SK-N-SH treated with all-trans-retinoic acid at 6 μM for 48 hours (cell line): ENCODE data around the gene PRR35.

Source experiments
- ATAC-seq: fragments of 200-7000 bp; cut with Tn5 transposase; 3 replicates; pipeline ENCODE4 v1.9.1; 2020; ENCODE audit warnings: mild to moderate bottlenecking, moderate library complexity
- ARNTL ChIP-seq: fragments of 450-650 bp; formaldehyde crosslinking; IDR thresholded peaks from 2 replicates; pipeline ENCODE4 v1.5.0; 2020; ENCODE audit warnings: low read depth, mild to moderate bottlenecking, moderate library complexity, borderline replicate concordance
- CSDC2 ChIP-seq: fragments of 250-450 bp; sonication (Bioruptor Pico); IDR thresholded peaks from 2 replicates; pipeline ENCODE4 v1.5.0; 2020; ENCODE audit warnings: mild to moderate bottlenecking, moderate library complexity
- ESRRG ChIP-seq: fragments of 250-450 bp; sonication (Bioruptor Pico); IDR thresholded peaks from 2 replicates; pipeline ENCODE4 v1.6.1; 2021; ENCODE audit warnings: mild to moderate bottlenecking
- GLIS3 ChIP-seq: fragments of 250-450 bp; sonication (Bioruptor Pico); IDR thresholded peaks from 2 replicates; pipeline ENCODE4 v1.5.0; 2020; ENCODE audit warnings: mild to moderate bottlenecking, moderate library complexity
- ISL1 ChIP-seq: fragments of 250-450 bp; sonication (Bioruptor Pico); IDR thresholded peaks from 2 replicates; pipeline ENCODE4 v2.1.2; 2022; ENCODE audit warnings: mild to moderate bottlenecking, moderate library complexity
- OSR1 ChIP-seq: fragments of 250-450 bp; sonication (Bioruptor Pico); IDR thresholded peaks from 2 replicates; pipeline ENCODE4 v1.8.0; 2022; ENCODE audit warnings: moderate library complexity, mild to moderate bottlenecking, inconsistent platforms
- PPARA ChIP-seq: fragments of 250-450 bp; sonication (Bioruptor Pico); IDR thresholded peaks from 2 replicates; pipeline ENCODE4 v1.5.0; 2020; ENCODE audit warnings: mild to moderate bottlenecking, borderline replicate concordance
- RARB ChIP-seq: fragments of 250-450 bp; sonication (Bioruptor Pico); IDR thresholded peaks from 2 replicates; pipeline ENCODE4 v1.8.0; 2021; ENCODE audit warnings: mild to moderate bottlenecking, moderate library complexity
- SNAI2 ChIP-seq: fragments of 250-450 bp; sonication (Bioruptor Pico); IDR thresholded peaks from 2 replicates; pipeline ENCODE4 v1.5.0; 2020; ENCODE audit warnings: mild to moderate bottlenecking, moderate library complexity
- TCF4 ChIP-seq: fragments of 250-450 bp; sonication (Bioruptor Pico); IDR thresholded peaks from 2 replicates; pipeline ENCODE4 v1.8.0; 2021; ENCODE audit warnings: mild to moderate bottlenecking, moderate library complexity, borderline replicate concordance
- TOX ChIP-seq: fragments of 250-450 bp; sonication (Bioruptor Pico); IDR thresholded peaks from 2 replicates; pipeline ENCODE4 v1.8.0; 2021; ENCODE audit warnings: mild to moderate bottlenecking, moderate library complexity, borderline replicate concordance
- ZFP3 ChIP-seq: fragments of 250-450 bp; sonication (Bioruptor Pico); IDR thresholded peaks from 2 replicates; pipeline ENCODE4 v1.5.0; 2020; ENCODE audit warnings: mild to moderate bottlenecking, moderate library complexity
- ZFP30 ChIP-seq: fragments of 450-650 bp; formaldehyde crosslinking; IDR thresholded peaks from 2 replicates; pipeline ENCODE4 v1.5.0; 2022; ENCODE audit warnings: mild to moderate bottlenecking, moderate library complexity
- ZNF565 ChIP-seq: fragments of 450-650 bp; formaldehyde crosslinking; conservative IDR thresholded peaks from 2 replicates; pipeline ENCODE4 v1.5.0; 2020; ENCODE audit warnings: low read depth, mild to moderate bottlenecking, moderate library complexity
- ZNF70 ChIP-seq: fragments of 450-650 bp; formaldehyde crosslinking; IDR thresholded peaks from 2 replicates; pipeline ENCODE4 v1.5.0; 2020; ENCODE audit warnings: mild to moderate bottlenecking, moderate library complexity
- ZNF8 ChIP-seq: fragments of 450-650 bp; formaldehyde crosslinking; IDR thresholded peaks from 2 replicates; pipeline ENCODE4 v1.5.0; 2020; ENCODE audit warnings: mild to moderate bottlenecking, moderate library complexity
- TF ChIP-seq, protein P1 (sequence below): fragments of 250-450 bp; sonication (Bioruptor Pico); IDR thresholded peaks from 2 replicates; pipeline ENCODE4 v1.8.0; 2021; ENCODE audit warnings: low read depth, mild to moderate bottlenecking, moderate library complexity, borderline replicate concordance
- TF ChIP-seq, protein P2 (sequence below): fragments of 250-450 bp; sonication (Bioruptor Pico); IDR thresholded peaks from 2 replicates; pipeline ENCODE4 v1.5.1; 2020; ENCODE audit warnings: low read depth, mild to moderate bottlenecking, moderate library complexity
- TF ChIP-seq, protein P3 (sequence below): fragments of 250-450 bp; sonication (Bioruptor Pico); IDR thresholded peaks from 2 replicates; pipeline ENCODE4 v1.5.1; 2021; ENCODE audit warnings: mild to moderate bottlenecking, moderate library complexity
- TF ChIP-seq, protein P4 (sequence below): fragments of 250-450 bp; sonication (Bioruptor Pico); IDR thresholded peaks from 2 replicates; pipeline ENCODE4 v1.5.0; 2020; ENCODE audit warnings: mild to moderate bottlenecking, moderate library complexity
- TF ChIP-seq, protein P5 (sequence below): fragments of 250-450 bp; sonication (Bioruptor Pico); IDR thresholded peaks from 2 replicates; pipeline ENCODE4 v1.8.0; 2020; ENCODE audit warnings: mild to moderate bottlenecking, moderate library complexity, borderline replicate concordance

The PRR35 gene

DNA sequence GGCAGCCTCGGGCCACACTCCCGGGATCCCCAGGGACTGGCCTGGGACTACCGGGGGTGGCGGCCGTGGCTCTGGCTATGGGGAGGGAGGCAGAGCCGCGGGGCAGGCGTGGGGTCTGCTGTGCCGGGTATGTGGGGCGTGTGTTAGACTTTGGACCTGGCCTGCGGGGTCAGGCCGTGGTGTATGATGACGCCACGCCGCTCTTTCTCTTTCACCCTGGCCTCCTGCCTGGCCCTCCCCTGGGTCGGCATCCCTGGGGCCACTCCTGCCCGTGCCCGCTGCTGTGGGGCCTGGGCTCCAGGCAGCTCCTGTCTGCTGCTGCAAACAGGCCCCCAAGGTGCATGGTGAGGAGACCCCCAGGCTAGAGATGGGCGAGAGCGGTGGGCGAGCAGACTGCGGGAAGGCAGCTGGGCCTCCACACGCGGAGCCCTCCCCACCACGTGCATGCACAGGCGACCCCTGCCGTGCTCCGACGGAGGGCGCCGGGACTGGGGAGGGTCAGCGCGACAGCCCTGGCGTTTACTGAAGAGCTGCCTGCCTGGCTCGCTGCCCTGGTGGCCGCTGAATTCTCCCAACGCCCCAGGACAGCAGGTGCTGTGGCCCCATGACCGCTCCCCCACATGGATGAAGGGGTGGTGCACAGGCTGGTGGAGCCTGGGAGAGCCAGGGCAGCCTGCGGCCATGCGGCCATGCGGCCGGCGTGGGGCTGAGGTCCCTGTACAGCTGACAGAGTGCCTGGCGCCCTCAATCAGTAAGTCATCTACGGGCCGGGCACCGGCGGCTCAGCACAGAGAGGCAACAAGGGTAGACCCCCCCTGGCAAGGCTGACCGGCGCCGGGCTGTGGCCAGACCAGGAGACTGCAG lies 16.7 kb upstream of the PRR35 start:
- no peak for TF ChIP-seq ZFP3 (CRISPR knock-in tag)
- no peak for TF ChIP-seq ESRRG (CRISPR knock-in tag)
- TF ChIP-seq, protein P1, sequence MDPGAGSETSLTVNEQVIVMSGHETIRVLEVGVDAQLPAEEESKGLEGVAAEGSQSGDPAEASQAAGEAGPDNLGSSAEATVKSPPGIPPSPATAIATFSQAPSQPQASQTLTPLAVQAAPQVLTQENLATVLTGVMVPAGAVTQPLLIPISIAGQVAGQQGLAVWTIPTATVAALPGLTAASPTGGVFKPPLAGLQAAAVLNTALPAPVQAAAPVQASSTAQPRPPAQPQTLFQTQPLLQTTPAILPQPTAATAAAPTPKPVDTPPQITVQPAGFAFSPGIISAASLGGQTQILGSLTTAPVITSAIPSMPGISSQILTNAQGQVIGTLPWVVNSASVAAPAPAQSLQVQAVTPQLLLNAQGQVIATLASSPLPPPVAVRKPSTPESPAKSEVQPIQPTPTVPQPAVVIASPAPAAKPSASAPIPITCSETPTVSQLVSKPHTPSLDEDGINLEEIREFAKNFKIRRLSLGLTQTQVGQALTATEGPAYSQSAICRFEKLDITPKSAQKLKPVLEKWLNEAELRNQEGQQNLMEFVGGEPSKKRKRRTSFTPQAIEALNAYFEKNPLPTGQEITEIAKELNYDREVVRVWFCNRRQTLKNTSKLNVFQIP (CRISPR knock-in tag): no peak
- TF ChIP-seq RARB (CRISPR knock-in tag): no peak
- TF ChIP-seq ISL1 (CRISPR knock-in tag): no peak
- no peak for TF ChIP-seq SNAI2
- TF ChIP-seq PPARA: no peak
- no peak for TF ChIP-seq ARNTL
- no peak for TF ChIP-seq ZFP30 (CRISPR knock-in tag)
- TF ChIP-seq, protein P2, sequence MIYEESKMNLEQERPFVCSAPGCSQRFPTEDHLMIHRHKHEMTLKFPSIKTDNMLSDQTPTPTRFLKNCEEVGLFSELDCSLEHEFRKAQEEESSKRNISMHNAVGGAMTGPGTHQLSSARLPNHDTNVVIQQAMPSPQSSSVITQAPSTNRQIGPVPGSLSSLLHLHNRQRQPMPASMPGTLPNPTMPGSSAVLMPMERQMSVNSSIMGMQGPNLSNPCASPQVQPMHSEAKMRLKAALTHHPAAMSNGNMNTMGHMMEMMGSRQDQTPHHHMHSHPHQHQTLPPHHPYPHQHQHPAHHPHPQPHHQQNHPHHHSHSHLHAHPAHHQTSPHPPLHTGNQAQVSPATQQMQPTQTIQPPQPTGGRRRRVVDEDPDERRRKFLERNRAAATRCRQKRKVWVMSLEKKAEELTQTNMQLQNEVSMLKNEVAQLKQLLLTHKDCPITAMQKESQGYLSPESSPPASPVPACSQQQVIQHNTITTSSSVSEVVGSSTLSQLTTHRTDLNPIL (CRISPR knock-in tag): no peak
- ATAC-seq: no peak

DNA sequence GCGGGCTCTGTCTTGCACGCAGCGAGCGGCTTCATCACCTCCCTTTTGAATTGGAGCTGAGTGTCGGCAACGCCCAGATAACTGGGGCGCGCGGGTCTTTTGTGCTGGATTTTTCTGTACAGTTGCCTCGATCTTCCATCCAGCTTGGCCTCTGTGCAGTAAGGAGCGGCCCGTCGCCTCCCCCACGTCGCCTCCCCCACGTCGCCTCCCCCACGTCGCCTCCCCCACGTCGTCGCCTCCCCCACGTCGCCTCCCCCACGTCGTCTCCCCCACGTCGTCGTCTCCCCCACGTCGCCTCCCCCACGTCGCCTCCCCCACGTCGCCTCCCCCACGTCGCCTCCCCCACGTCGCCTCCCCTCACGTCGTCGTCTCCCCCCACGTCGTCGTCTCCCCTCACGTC lies 15.7 kb upstream of the PRR35 start:
- TF ChIP-seq ZNF70 (CRISPR knock-in tag) (no peak), ZFP3 (CRISPR knock-in tag) (no peak), ISL1 (CRISPR knock-in tag) (no peak), TCF4 (CRISPR knock-in tag) (no peak), GLIS3 (CRISPR knock-in tag) (no peak), CSDC2 (CRISPR knock-in tag) (no peak), ZNF8 (no peak), ARNTL (no peak), ZNF565 (CRISPR knock-in tag) (no peak), ZFP30 (CRISPR knock-in tag) (no peak), OSR1 (CRISPR knock-in tag) (no peak), ESRRG (CRISPR knock-in tag) (no peak), RARB (CRISPR knock-in tag) (no peak), PPARA (no peak), TOX (CRISPR knock-in tag) (no peak)
- TF ChIP-seq, protein P2 (CRISPR knock-in tag): no peak
- TF ChIP-seq, protein P3, sequence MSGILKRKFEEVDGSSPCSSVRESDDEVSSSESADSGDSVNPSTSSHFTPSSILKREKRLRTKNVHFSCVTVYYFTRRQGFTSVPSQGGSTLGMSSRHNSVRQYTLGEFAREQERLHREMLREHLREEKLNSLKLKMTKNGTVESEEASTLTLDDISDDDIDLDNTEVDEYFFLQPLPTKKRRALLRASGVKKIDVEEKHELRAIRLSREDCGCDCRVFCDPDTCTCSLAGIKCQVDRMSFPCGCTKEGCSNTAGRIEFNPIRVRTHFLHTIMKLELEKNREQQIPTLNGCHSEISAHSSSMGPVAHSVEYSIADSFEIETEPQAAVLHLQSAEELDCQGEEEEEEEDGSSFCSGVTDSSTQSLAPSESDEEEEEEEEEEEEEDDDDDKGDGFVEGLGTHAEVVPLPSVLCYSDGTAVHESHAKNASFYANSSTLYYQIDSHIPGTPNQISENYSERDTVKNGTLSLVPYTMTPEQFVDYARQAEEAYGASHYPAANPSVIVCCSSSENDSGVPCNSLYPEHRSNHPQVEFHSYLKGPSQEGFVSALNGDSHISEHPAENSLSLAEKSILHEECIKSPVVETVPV (CRISPR knock-in tag): no peak
- TF ChIP-seq, protein P4, sequence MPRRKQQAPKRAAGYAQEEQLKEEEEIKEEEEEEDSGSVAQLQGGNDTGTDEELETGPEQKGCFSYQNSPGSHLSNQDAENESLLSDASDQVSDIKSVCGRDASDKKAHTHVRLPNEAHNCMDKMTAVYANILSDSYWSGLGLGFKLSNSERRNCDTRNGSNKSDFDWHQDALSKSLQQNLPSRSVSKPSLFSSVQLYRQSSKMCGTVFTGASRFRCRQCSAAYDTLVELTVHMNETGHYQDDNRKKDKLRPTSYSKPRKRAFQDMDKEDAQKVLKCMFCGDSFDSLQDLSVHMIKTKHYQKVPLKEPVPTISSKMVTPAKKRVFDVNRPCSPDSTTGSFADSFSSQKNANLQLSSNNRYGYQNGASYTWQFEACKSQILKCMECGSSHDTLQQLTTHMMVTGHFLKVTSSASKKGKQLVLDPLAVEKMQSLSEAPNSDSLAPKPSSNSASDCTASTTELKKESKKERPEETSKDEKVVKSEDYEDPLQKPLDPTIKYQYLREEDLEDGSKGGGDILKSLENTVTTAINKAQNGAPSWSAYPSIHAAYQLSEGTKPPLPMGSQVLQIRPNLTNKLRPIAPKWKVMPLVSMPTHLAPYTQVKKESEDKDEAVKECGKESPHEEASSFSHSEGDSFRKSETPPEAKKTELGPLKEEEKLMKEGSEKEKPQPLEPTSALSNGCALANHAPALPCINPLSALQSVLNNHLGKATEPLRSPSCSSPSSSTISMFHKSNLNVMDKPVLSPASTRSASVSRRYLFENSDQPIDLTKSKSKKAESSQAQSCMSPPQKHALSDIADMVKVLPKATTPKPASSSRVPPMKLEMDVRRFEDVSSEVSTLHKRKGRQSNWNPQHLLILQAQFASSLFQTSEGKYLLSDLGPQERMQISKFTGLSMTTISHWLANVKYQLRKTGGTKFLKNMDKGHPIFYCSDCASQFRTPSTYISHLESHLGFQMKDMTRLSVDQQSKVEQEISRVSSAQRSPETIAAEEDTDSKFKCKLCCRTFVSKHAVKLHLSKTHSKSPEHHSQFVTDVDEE (CRISPR knock-in tag): no peak
- TF ChIP-seq, protein P5, sequence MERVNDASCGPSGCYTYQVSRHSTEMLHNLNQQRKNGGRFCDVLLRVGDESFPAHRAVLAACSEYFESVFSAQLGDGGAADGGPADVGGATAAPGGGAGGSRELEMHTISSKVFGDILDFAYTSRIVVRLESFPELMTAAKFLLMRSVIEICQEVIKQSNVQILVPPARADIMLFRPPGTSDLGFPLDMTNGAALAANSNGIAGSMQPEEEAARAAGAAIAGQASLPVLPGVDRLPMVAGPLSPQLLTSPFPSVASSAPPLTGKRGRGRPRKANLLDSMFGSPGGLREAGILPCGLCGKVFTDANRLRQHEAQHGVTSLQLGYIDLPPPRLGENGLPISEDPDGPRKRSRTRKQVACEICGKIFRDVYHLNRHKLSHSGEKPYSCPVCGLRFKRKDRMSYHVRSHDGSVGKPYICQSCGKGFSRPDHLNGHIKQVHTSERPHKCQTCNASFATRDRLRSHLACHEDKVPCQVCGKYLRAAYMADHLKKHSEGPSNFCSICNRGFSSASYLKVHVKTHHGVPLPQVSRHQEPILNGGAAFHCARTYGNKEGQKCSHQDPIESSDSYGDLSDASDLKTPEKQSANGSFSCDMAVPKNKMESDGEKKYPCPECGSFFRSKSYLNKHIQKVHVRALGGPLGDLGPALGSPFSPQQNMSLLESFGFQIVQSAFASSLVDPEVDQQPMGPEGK (CRISPR knock-in tag): no peak

More for the DNA sequence above, 15.7 kb upstream of the PRR35 start:
- ATAC-seq: no peak
